Measurements from ENCODE around the gene HSPBP1. TPM values are rescaled to one million over a fixed set of nuclear protein-coding genes. Genes with fewer than 3 reads are reported as not detected.

The HSPBP1 gene
- total and polyA plus RNA-seq, 2 of the 4 experiments (the other 2 are of a cell fraction), result 21.0 to 43.2 TPM

DNA sequence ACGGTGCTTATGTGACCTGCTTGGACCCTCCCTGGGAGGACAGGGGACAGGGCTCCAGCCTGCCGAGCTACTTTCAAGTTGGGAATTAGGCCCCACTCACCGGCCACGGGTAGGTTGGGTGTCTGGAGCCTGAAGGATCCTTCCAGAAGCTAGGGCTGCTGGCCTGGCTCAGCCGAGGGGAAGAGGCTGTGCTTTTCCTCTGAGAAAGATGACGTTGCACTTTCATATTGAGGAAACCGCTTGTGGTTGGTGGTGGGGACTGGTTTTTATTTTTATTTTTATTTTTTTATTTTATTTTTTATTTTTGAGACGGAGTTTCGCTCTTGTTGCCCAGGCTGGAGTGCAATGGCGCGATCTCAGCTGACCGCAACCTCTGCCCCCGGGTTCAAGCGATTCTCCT lies 45.3 kb upstream of the HSPBP1 start, which contains the start of gene TMEM150B:
Gene TMEM150B (minus strand): TSS at position 170 of the 400 bp plus-strand sequence. CDS start 4,305 bp downstream, outside the sequence.
- no peak within 1 kb of the TSS for H3K14ac ChIP-seq (replicated peaks; ENCODE audit: low read depth, low read length)
- ATAC-seq (ENCODE audit: low read depth), result no peak
- no peak within 1 kb of the TSS for H4K5ac ChIP-seq (ENCODE audit: low read depth, low read length)
- no peak within 1 kb of the TSS for H3K4me3 ChIP-seq (ENCODE audit: insufficient read depth, low read depth, low read length)
- DNase-seq, result no peak
- no peak within 1 kb of the TSS for H2BK20ac ChIP-seq (ENCODE audit: low read depth, low read length)
- no peak within 1 kb of the TSS for H2AK9ac ChIP-seq (replicated peaks; ENCODE audit: low read depth, low read length, poor library complexity)
- peaks cover 18% of the 10 kb centered on the region for H3K27me3 ChIP-seq (ENCODE audit: control insufficient read depth, insufficient read depth, low read length)
- no peak within 1 kb of the TSS for H3K56ac ChIP-seq (ENCODE audit: extremely low read depth, insufficient read depth, low read length)
- H3K4ac ChIP-seq (ENCODE audit: low read depth, low read length), result no peak within 1 kb of the TSS
- H4K8ac ChIP-seq (ENCODE audit: low read depth in 2 of 2, low read length in 2 of 2), result no peak within 1 kb of the TSS
- no peak within 1 kb of the TSS for H3K4me2 ChIP-seq (ENCODE audit: low read depth, low read length)
- H4K91ac ChIP-seq (ENCODE audit: insufficient read depth, low read depth, low read length), result no peak within 1 kb of the TSS
- H4K20me1 ChIP-seq (ENCODE audit: insufficient read depth, low read length), result peaks cover 2% of the 10 kb centered on the region; the same call in 1 of the 2 replicates
- CTCF ChIA-PET, result no interaction called here
- H3K18ac ChIP-seq (ENCODE audit: low read depth, low read length), result no peak within 1 kb of the TSS
- TF ChIP-seq RCOR1 (IDR thresholded peaks at IDR 0.05; ENCODE audit: insufficient replicate concordance, low read length) (no peak), CHD1 (IDR thresholded peaks at IDR 0.05; ENCODE audit: low read depth, low read length) (no peak), NFE2L2 (IDR thresholded peaks at IDR 0.05; ENCODE audit: low read depth, low read length) (no peak), FOS (IDR thresholded peaks at IDR 0.05; ENCODE audit: low read depth, low read length) (no peak), RAD21 (IDR thresholded peaks at IDR 0.05; ENCODE audit: low read length) (no peak), MAZ (IDR thresholded peaks at IDR 0.05; ENCODE audit: borderline replicate concordance, low read depth, low read length) (no peak)
- TF ChIP-seq, protein P1, sequence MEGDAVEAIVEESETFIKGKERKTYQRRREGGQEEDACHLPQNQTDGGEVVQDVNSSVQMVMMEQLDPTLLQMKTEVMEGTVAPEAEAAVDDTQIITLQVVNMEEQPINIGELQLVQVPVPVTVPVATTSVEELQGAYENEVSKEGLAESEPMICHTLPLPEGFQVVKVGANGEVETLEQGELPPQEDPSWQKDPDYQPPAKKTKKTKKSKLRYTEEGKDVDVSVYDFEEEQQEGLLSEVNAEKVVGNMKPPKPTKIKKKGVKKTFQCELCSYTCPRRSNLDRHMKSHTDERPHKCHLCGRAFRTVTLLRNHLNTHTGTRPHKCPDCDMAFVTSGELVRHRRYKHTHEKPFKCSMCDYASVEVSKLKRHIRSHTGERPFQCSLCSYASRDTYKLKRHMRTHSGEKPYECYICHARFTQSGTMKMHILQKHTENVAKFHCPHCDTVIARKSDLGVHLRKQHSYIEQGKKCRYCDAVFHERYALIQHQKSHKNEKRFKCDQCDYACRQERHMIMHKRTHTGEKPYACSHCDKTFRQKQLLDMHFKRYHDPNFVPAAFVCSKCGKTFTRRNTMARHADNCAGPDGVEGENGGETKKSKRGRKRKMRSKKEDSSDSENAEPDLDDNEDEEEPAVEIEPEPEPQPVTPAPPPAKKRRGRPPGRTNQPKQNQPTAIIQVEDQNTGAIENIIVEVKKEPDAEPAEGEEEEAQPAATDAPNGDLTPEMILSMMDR (conservative IDR thresholded peaks at IDR 0.05; ENCODE audit: low read depth, low read length), result no peak
- POLR2A ChIA-PET (ENCODE audit: unreplicated experiment), result no interaction called here
- no TSS peak for BruUV-seq (replicated peaks)
- no CpG with 5 or more reads among the region's 14 CpGs for WGBS, 2 experiments (ENCODE audit: extremely low coverage in 2 of 2, insufficient read length in 1 of 2)
- no peaks in the 10 kb centered on the region for H3K36me3 ChIP-seq (ENCODE audit: control insufficient read depth, insufficient read depth, low read length)
- H3K9me1 ChIP-seq (ENCODE audit: insufficient read depth, low read length), result no peaks in the 10 kb centered on the region; the same call in 1 of the 2 replicates
- no peak within 1 kb of the TSS for H3K9ac ChIP-seq (ENCODE audit: low read depth, low read length)
- no peaks in the 10 kb centered on the region for H3K79me1 ChIP-seq (ENCODE audit: low read depth in 1 of 2, low read length in 2 of 2)
- no peak within 1 kb of the TSS for H2BK120ac ChIP-seq (ENCODE audit: low read depth, low read length)
- no peak within 1 kb of the TSS for H2BK5ac ChIP-seq (ENCODE audit: low read depth, low read length, poor library complexity, severe bottlenecking)
- in situ Hi-C loops (cut with MboI; ENCODE audit: low sequenced_read_pairs) (no loop called here), intact Hi-C loops (cut with micrococcal nuclease) (no loop called here), dilution Hi-C loops (cut with HindIII; ENCODE audit: low sequenced_read_pairs, unreplicated experiment) (no loop called here)
- peak within 1 kb of the TSS; percentile 32 for H2AFZ ChIP-seq (replicated peaks; ENCODE audit: low read length, poor library complexity)
- no peak within 1 kb of the TSS for H2BK15ac ChIP-seq (ENCODE audit: low read depth, low read length)
- no peak within 1 kb of the TSS for H3K23ac ChIP-seq (ENCODE audit: low read depth, low read length)
- no peak within 1 kb of the TSS for H2AK5ac ChIP-seq (ENCODE audit: low read depth, low read length)
- H3K27ac ChIP-seq (ENCODE audit: insufficient read depth, low read length), result no peak within 1 kb of the TSS
- H3K9me3 ChIP-seq (ENCODE audit: control insufficient read depth, insufficient read depth, low read length), result no peaks in the 10 kb centered on the region
- peaks cover 2% of the 10 kb centered on the region; the same call in 1 of the 2 replicates for H3K4me1 ChIP-seq (ENCODE audit: control insufficient read depth, insufficient read depth, low read length)
